CD4-positive, alpha-beta T cell treated with Interleukin-6 for 4 hours (primary cell): Measurements from ENCODE around the gene CRIM1.

ENCODE experiments used
- DNase-seq: peaks from one replicate; pipeline ENCODE4 v3.0.0-alpha.2; 2020; ENCODE audit warnings: mixed read lengths

The CRIM1 gene

GRCh38 chr2:36374585-36374984 is 19.0 kb downstream of the CRIM1 start:
- DNase-seq: no peak

GRCh38 chr2:36376319-36376765 is 20.8 kb downstream of the CRIM1 start:
- no peak for DNase-seq

GRCh38 chr2:36376992-36377738 is 21.6 kb downstream of the CRIM1 start:
- no peak for DNase-seq

- no peak for DNase-seq
Measured at GRCh38 chr2:36379710-36380448, 24.3 kb downstream of the CRIM1 start.

GRCh38 chr2:36380624-36381481 is 25.3 kb downstream of the CRIM1 start:
- no peak for DNase-seq

GRCh38 chr2:36381993-36382392 is 26.4 kb downstream of the CRIM1 start:
- no peak for DNase-seq

- DNase-seq: no peak
Measured at GRCh38 chr2:36382472-36382871, 26.9 kb downstream of the CRIM1 start.

GRCh38 chr2:36383726-36384125 is 28.1 kb downstream of the CRIM1 start:
- DNase-seq: no peak

- DNase-seq: no peak
Measured at GRCh38 chr2:36384454-36384853, 28.9 kb downstream of the CRIM1 start.

- DNase-seq: no peak
Measured at GRCh38 chr2:36385603-36386002, 30.0 kb downstream of the CRIM1 start.

GRCh38 chr2:36387258-36387916 is 31.8 kb downstream of the CRIM1 start:
- DNase-seq: no peak

- no peak for DNase-seq
Measured at GRCh38 chr2:36388472-36388871, 32.9 kb downstream of the CRIM1 start.

GRCh38 chr2:36389091-36389564 is 33.5 kb downstream of the CRIM1 start:
- DNase-seq: no peak

- DNase-seq: no peak
Measured at GRCh38 chr2:36389577-36389976, 34.0 kb downstream of the CRIM1 start.

- DNase-seq: no peak
Measured at GRCh38 chr2:36392571-36393255, 37.1 kb downstream of the CRIM1 start.

- no peak for DNase-seq
Measured at GRCh38 chr2:36393738-36394256, 38.2 kb downstream of the CRIM1 start.

GRCh38 chr2:36394804-36395203 is 39.2 kb downstream of the CRIM1 start:
- DNase-seq: no peak

GRCh38 chr2:36395866-36396265 is 40.3 kb downstream of the CRIM1 start:
- no peak for DNase-seq

- DNase-seq: no peak
Measured at GRCh38 chr2:36396878-36397539, 41.4 kb downstream of the CRIM1 start.

GRCh38 chr2:36397728-36398413 is 42.3 kb downstream of the CRIM1 start:
- DNase-seq: no peak

- no peak for DNase-seq
Measured at GRCh38 chr2:36399050-36399449, 43.5 kb downstream of the CRIM1 start.
